OCI-LY3 (cell line): ENCODE results near the gene RIC1.

ENCODE experiments used
- H2AFZ ChIP-seq: fragments of 200-600, 300-600 bp; shearing (Covaris generic); 2 replicates; pipeline ENCODE4 v1.6.0; 2014; ENCODE audit warnings: antibody characterized with exemption, low read depth, low read length
- H3K27ac ChIP-seq: fragments of 200-600, 300-600 bp; sonication (generic); 2 replicates; pipeline ENCODE4 v1.5.1; 2014; ENCODE audit warnings: mild to moderate bottlenecking, low read length, moderate library complexity, mixed read lengths
- H3K27me3 ChIP-seq: fragments of 200-600, 300-600 bp; sonication (generic); 2 replicates; pipeline ENCODE4 v1.6.1; 2014; ENCODE audit warnings: low read depth, low read length, mixed read lengths
- H3K36me3 ChIP-seq: fragments of 200-600, 300-600 bp; sonication (generic); replicated peaks from 2 replicates; pipeline ENCODE3; 2014; ENCODE audit warnings: low read depth, low read length, mixed read lengths
- H3K4me1 ChIP-seq: fragments of 300-600, 200-600 bp; sonication (generic); 2 replicates; pipeline ENCODE4 v1.6.1; 2014; ENCODE audit warnings: low read length, mixed read lengths
- H3K4me2 ChIP-seq: fragments of 200-600, 300-600 bp; sonication (generic); 2 replicates; pipeline ENCODE4 v1.6.1; 2014; ENCODE audit warnings: low read length, mixed read lengths
- H3K4me3 ChIP-seq: fragments of 300-600, 200-600 bp; sonication (generic); 2 replicates; pipeline ENCODE4 v1.5.1; 2014; ENCODE audit warnings: antibody characterized with exemption, mild to moderate bottlenecking, low read length, moderate library complexity
- H3K79me2 ChIP-seq: fragments of 300-600, 200-600 bp; shearing (Covaris generic); 2 replicates; pipeline ENCODE4 v1.6.1; 2014; ENCODE audit warnings: mild to moderate bottlenecking, low read length, mixed read lengths
- H3K9ac ChIP-seq: fragments of 300-600, 200-600 bp; shearing (Covaris generic); 2 replicates; pipeline ENCODE4 v1.6.0; 2014; ENCODE audit warnings: mild to moderate bottlenecking, low read length, moderate library complexity
- H3K9me3 ChIP-seq: fragments of 200-600, 300-600 bp; shearing (Covaris generic); 2 replicates; pipeline ENCODE4 v1.6.1; 2014; ENCODE audit warnings: low read length, mixed read lengths; ENCODE audit not compliant: insufficient read depth
- H4K20me1 ChIP-seq: fragments of 200-600, 300-600 bp; sonication (generic); 2 replicates; pipeline ENCODE4 v1.6.1; 2016; ENCODE audit warnings: low read length, mixed read lengths; ENCODE audit not compliant: insufficient read depth
- CTCF ChIP-seq: fragments of 200-600, 300-600 bp; sonication (generic); IDR thresholded peaks from 2 replicates; pipeline ENCODE4 v1.5.1; 2014; ENCODE audit warnings: antibody characterized with exemption, low read length, low read depth
- EZH2phosphoT487 ChIP-seq: fragments of 200-600 bp; shearing (Covaris generic); IDR thresholded peaks from 2 replicates; pipeline ENCODE4 v1.6.1; 2018; ENCODE audit warnings: antibody characterized with exemption, mixed run types, low read depth

The RIC1 gene

GRCh38 chr9:5756633-5757032 is 127.7 kb downstream of the RIC1 start:
- peaks cover 34% of the 10 kb centered on the region for H3K36me3 ChIP-seq

GRCh38 chr9:5760338-5760737 is 131.4 kb downstream of the RIC1 start:
- H3K27me3 ChIP-seq = no peaks in the 10 kb centered on the region
- peaks cover 54% of the 10 kb centered on the region for H3K36me3 ChIP-seq
- H3K9ac ChIP-seq = no peak overlapping the region
- H3K9me3 ChIP-seq = no peaks in the 10 kb centered on the region
- H2AFZ ChIP-seq = no peak overlapping the region
- H3K4me3 ChIP-seq = no peak overlapping the region
- H3K27ac ChIP-seq = no peak overlapping the region
- no peaks in the 10 kb centered on the region for H4K20me1 ChIP-seq
- H3K79me2 ChIP-seq = no peaks in the 10 kb centered on the region
- TF ChIP-seq CTCF (no peak), EZH2phosphoT487 (no peak)
- no peak overlapping the region for H3K4me2 ChIP-seq
- peaks cover 21% of the 10 kb centered on the region for H3K4me1 ChIP-seq

More at GRCh38 chr9:5756633-5757032, 127.7 kb downstream of the RIC1 start:
- Histone ChIP-seq H3K4me3 (no peak overlapping the region), H3K4me1 (peaks cover 10% of the 10 kb centered on the region), H3K4me2 (no peak overlapping the region), H3K27ac (no peak overlapping the region), H4K20me1 (no peaks in the 10 kb centered on the region), H2AFZ (no peak overlapping the region), H3K9ac (no peak overlapping the region), H3K9me3 (no peaks in the 10 kb centered on the region), H3K27me3 (no peaks in the 10 kb centered on the region), H3K79me2 (no peaks in the 10 kb centered on the region)
- no peak for TF ChIP-seq CTCF
- no peak for TF ChIP-seq EZH2phosphoT487

GRCh38 chr9:5762421-5762820 is 133.5 kb downstream of the RIC1 start:
- H4K20me1 ChIP-seq = no peaks in the 10 kb centered on the region
- H3K9ac ChIP-seq = no peak overlapping the region
- H3K9me3 ChIP-seq = no peaks in the 10 kb centered on the region
- H2AFZ ChIP-seq = no peak overlapping the region
- no peaks in the 10 kb centered on the region for H3K79me2 ChIP-seq
- no peaks in the 10 kb centered on the region for H3K27me3 ChIP-seq
- H3K27ac ChIP-seq = no peak overlapping the region
- peaks cover 52% of the 10 kb centered on the region for H3K36me3 ChIP-seq
- peaks cover 21% of the 10 kb centered on the region for H3K4me1 ChIP-seq
- H3K4me3 ChIP-seq = no peak overlapping the region
- no peak overlapping the region for H3K4me2 ChIP-seq
- TF ChIP-seq EZH2phosphoT487 = no peak
- no peak for TF ChIP-seq CTCF

GRCh38 chr9:5764130-5764868 is 135.4 kb downstream of the RIC1 start:
- Histone ChIP-seq H3K36me3 (peaks cover 52% of the 10 kb centered on the region), H3K9me3 (no peaks in the 10 kb centered on the region), H3K4me2 (no peak overlapping the region), H3K4me3 (no peak overlapping the region), H4K20me1 (no peaks in the 10 kb centered on the region), H3K27ac (no peak overlapping the region), H3K79me2 (no peaks in the 10 kb centered on the region), H3K9ac (no peak overlapping the region), H3K4me1 (peaks cover 32% of the 10 kb centered on the region), H3K27me3 (no peaks in the 10 kb centered on the region), H2AFZ (no peak overlapping the region)
- TF ChIP-seq EZH2phosphoT487 (no peak), CTCF (no peak)
